Measurements from ENCODE around the gene SLC35F1. TPM values are rescaled to one million over a fixed set of nuclear protein-coding genes. Genes with fewer than 3 reads are reported as not detected.

The SLC35F1 gene
- polyA plus RNA-seq, 1 donor (not counting 4 experiments of a cell fraction or from before 2014, with no cell fraction given): not detected

DNA sequence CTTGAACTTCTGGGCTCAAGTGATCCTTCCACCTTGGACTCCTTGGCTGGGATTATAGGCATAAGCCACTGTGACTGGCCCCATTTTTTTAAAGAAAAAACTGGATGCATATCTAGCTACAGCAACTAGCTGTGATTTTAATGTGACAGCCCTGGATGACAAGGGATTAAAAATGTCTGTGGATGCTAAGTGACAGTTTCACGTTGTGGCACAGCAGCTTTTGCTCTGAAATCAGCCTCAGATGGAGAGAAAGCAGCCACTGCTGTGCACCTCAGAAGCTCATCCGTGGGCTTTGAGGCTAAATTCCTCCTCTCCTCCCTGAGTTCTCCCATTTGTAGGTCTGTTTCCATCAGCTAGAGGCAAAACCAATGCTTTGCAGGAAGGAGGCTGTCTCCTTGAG is 195.3 kb downstream of the SLC35F1 start:
- FAIRE-seq: no peak

DNA sequence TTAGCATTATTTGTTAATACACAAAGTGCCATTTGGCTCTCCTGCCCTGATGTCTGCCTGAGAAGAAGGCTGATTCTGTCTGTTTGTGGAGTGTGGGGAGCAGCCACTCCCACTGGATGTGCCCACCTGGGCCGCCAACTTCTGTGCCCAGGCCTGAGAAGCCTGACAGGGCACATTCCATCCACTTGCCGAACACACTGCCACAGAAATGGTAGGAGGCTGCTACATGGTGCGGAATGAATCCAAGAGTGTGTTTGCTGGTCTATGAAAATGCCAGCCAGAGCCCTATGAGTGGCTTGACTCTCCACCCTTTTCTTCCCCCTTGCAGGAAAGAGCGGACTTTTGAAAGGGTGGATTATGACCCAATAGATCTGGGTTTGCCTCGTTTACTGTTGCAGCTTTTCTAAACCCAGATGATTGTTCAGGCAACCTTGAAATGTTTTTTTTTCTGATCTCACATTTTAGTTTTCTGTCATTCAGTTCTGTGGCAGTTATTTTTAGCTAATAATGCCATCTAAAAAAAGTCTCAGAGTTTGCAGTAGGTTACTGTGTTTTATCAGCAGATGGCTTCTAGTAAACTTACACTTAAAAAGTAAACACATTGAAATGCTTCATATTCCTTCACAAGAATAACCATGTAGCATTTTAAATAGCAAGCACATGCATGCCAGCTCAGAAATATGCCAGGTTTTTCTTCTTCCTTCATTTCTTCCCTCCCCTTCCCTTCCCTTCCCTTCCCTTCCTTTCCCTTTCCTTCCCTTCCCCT is 196.5 kb downstream of the SLC35F1 start:
- H3K27ac ChIP-seq (ENCODE audit: control insufficient read depth, insufficient read depth, low read length): no peak overlapping the region
- TF ChIP-seq EZH2 (IDR thresholded peaks at IDR 0.05; ENCODE audit: low read length): no peak
- TF ChIP-seq, protein P1, sequence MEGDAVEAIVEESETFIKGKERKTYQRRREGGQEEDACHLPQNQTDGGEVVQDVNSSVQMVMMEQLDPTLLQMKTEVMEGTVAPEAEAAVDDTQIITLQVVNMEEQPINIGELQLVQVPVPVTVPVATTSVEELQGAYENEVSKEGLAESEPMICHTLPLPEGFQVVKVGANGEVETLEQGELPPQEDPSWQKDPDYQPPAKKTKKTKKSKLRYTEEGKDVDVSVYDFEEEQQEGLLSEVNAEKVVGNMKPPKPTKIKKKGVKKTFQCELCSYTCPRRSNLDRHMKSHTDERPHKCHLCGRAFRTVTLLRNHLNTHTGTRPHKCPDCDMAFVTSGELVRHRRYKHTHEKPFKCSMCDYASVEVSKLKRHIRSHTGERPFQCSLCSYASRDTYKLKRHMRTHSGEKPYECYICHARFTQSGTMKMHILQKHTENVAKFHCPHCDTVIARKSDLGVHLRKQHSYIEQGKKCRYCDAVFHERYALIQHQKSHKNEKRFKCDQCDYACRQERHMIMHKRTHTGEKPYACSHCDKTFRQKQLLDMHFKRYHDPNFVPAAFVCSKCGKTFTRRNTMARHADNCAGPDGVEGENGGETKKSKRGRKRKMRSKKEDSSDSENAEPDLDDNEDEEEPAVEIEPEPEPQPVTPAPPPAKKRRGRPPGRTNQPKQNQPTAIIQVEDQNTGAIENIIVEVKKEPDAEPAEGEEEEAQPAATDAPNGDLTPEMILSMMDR (optimal IDR thresholded peaks at IDR 0.05 in 1 of 3, IDR thresholded peaks at IDR 0.05 in 1 of 3, conservative IDR thresholded peaks at IDR 0.05 in 1 of 3; ENCODE audit: extremely low read depth in 1 of 3, insufficient read depth in 2 of 3, low read length in 3 of 3): no peak
- DNase-seq (ENCODE audit: low read depth, low spot score) (no peak), FAIRE-seq (no peak)
- H2AFZ ChIP-seq (ENCODE audit: control insufficient read depth, low read length): no peak overlapping the region
- no peaks in the 10 kb centered on the region for H3K9me1 ChIP-seq (ENCODE audit: control insufficient read depth, extremely low read depth, insufficient read depth, low read length)
- no peaks in the 10 kb centered on the region for H3K9me3 ChIP-seq (ENCODE audit: control insufficient read depth, low read depth, low read length)
- H4K20me1 ChIP-seq (ENCODE audit: control insufficient read depth, extremely low read depth, insufficient read depth, low read length): no peaks in the 10 kb centered on the region
- no peaks in the 10 kb centered on the region for H3K79me2 ChIP-seq (ENCODE audit: control insufficient read depth, insufficient read depth, low read length)
- H3K27me3 ChIP-seq (ENCODE audit: control insufficient read depth, extremely low read depth, insufficient read depth, low read length): no peaks in the 10 kb centered on the region
- H3K4me1 ChIP-seq (ENCODE audit: control insufficient read depth, extremely low read depth, insufficient read depth, low read length): no peaks in the 10 kb centered on the region
- no peak overlapping the region for H3K9ac ChIP-seq (ENCODE audit: control insufficient read depth, extremely low read depth, insufficient read depth, low read length)
- dilution Hi-C loops (cut with MboI; ENCODE audit: extremely low pct_ligation_motif_present, low sequenced_read_pairs): no loop called here
- no peak overlapping the region for H3K4me2 ChIP-seq (ENCODE audit: control insufficient read depth, extremely low read depth, insufficient read depth, low read depth, low read length)
- H3K36me3 ChIP-seq (ENCODE audit: control insufficient read depth in 2 of 2, extremely low read depth in 1 of 2, insufficient read depth in 2 of 2, low read length in 2 of 2): no peaks in the 10 kb centered on the region
- H3K4me3 ChIP-seq (ENCODE audit: control insufficient read depth in 2 of 3, extremely low read depth in 1 of 3, insufficient read depth in 2 of 3, low read depth in 1 of 3, low read length in 3 of 3): no peak overlapping the region

More for the DNA sequence above, 195.3 kb downstream of the SLC35F1 start:
- H3K79me2 ChIP-seq (ENCODE audit: control insufficient read depth, insufficient read depth, low read length): no peaks in the 10 kb centered on the region
- no peak overlapping the region for H3K27ac ChIP-seq (ENCODE audit: control insufficient read depth, insufficient read depth, low read length)
- no peaks in the 10 kb centered on the region for H3K36me3 ChIP-seq (ENCODE audit: control insufficient read depth in 2 of 2, extremely low read depth in 1 of 2, insufficient read depth in 2 of 2, low read length in 2 of 2)
- H3K4me3 ChIP-seq (ENCODE audit: control insufficient read depth in 2 of 3, extremely low read depth in 1 of 3, insufficient read depth in 2 of 3, low read depth in 1 of 3, low read length in 3 of 3): no peak overlapping the region
- no peaks in the 10 kb centered on the region for H3K9me1 ChIP-seq (ENCODE audit: control insufficient read depth, extremely low read depth, insufficient read depth, low read length)
- no peaks in the 10 kb centered on the region for H4K20me1 ChIP-seq (ENCODE audit: control insufficient read depth, extremely low read depth, insufficient read depth, low read length)
- no peaks in the 10 kb centered on the region for H3K27me3 ChIP-seq (ENCODE audit: control insufficient read depth, extremely low read depth, insufficient read depth, low read length)
- H2AFZ ChIP-seq (ENCODE audit: control insufficient read depth, low read length): no peak overlapping the region
- no peaks in the 10 kb centered on the region for H3K4me1 ChIP-seq (ENCODE audit: control insufficient read depth, extremely low read depth, insufficient read depth, low read length)
- DNase-seq (ENCODE audit: low read depth, low spot score): no peak
- no peak overlapping the region for H3K4me2 ChIP-seq (ENCODE audit: control insufficient read depth, extremely low read depth, insufficient read depth, low read depth, low read length)
- dilution Hi-C loops (cut with MboI; ENCODE audit: extremely low pct_ligation_motif_present, low sequenced_read_pairs): no loop called here
- no peak for TF ChIP-seq EZH2 (IDR thresholded peaks at IDR 0.05; ENCODE audit: low read length)
- TF ChIP-seq, protein P1 (optimal IDR thresholded peaks at IDR 0.05 in 1 of 3, IDR thresholded peaks at IDR 0.05 in 1 of 3, conservative IDR thresholded peaks at IDR 0.05 in 1 of 3; ENCODE audit: extremely low read depth in 1 of 3, insufficient read depth in 2 of 3, low read length in 3 of 3): no peak
- H3K9me3 ChIP-seq (ENCODE audit: control insufficient read depth, low read depth, low read length): no peaks in the 10 kb centered on the region
- no peak overlapping the region for H3K9ac ChIP-seq (ENCODE audit: control insufficient read depth, extremely low read depth, insufficient read depth, low read length)
